Esophagus squamous epithelium (tissue), 4 donors: ENCODE measurements around the gene TUB.

ENCODE experiments used
- POLR2A ChIP-seq, 4 donors: fragments of 450-650 bp; IDR thresholded peaks; one replicate each; pipeline ENCODE4 v1.6.1; 2017; ENCODE audit warnings: antibody characterized with exemption in 4 of 4, mild to moderate bottlenecking in 4 of 4, moderate library complexity in 3 of 4
- TF ChIP-seq, protein P1 (sequence below), 6 experiments: fragments of 450-650 bp in 4 of 6; fragments of 200-600 bp in 2 of 6; sonication (generic) in 2 of 6; IDR thresholded peaks; one replicate each; pipeline ENCODE4 v1.5.1; 2016 to 2019; ENCODE audit warnings: antibody characterized with exemption in 6 of 6, mild to moderate bottlenecking in 4 of 6, moderate library complexity in 4 of 6

DNA sequence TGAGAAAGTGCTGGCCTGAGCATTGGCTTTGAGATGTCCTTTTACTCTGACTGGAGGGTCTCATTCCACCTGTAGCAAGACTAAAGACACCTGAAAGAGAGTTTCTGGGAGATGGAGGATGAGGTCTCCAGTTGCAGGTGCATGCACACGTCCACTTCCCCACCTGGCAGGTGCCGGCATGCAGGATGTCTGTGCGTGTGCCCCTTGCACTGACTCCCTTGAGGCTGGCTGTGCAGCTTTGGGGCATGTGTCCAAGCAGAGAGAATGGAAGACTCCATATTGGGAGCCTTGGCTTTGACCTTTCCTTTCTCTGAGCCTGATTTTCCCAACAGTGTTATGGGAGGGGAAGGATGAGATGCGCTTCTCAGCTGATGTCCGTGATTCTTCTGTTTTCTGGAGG lies 44.0 kb upstream of the TUB start:
- TF ChIP-seq, protein P1, sequence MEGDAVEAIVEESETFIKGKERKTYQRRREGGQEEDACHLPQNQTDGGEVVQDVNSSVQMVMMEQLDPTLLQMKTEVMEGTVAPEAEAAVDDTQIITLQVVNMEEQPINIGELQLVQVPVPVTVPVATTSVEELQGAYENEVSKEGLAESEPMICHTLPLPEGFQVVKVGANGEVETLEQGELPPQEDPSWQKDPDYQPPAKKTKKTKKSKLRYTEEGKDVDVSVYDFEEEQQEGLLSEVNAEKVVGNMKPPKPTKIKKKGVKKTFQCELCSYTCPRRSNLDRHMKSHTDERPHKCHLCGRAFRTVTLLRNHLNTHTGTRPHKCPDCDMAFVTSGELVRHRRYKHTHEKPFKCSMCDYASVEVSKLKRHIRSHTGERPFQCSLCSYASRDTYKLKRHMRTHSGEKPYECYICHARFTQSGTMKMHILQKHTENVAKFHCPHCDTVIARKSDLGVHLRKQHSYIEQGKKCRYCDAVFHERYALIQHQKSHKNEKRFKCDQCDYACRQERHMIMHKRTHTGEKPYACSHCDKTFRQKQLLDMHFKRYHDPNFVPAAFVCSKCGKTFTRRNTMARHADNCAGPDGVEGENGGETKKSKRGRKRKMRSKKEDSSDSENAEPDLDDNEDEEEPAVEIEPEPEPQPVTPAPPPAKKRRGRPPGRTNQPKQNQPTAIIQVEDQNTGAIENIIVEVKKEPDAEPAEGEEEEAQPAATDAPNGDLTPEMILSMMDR (IDR thresholded peaks at IDR 0.05) = no peak
- TF ChIP-seq POLR2A (IDR thresholded peaks at IDR 0.05) = no peak
